Measurements from ENCODE around the gene AP1S1.

GRCh38 chr7:101169838-101170551, 15.7 kb downstream of the AP1S1 start:
- TF ChIP-seq ZNF232 (CRISPR knock-in tag; IDR thresholded peaks at IDR 0.05) (no peak), FOXK1 (CRISPR knock-in tag; IDR thresholded peaks at IDR 0.05; ENCODE audit: borderline replicate concordance) (no peak), ZFX (CRISPR knock-in tag; IDR thresholded peaks at IDR 0.05) (no peak), CTCF (IDR thresholded peaks at IDR 0.05 in 2 of 3, conservative IDR thresholded peaks at IDR 0.05 in 1 of 3; ENCODE audit: insufficient read depth in 2 of 3, low read depth in 1 of 3, low read length in 3 of 3) (peak; percentile 89 to 98 (median 94)), RFX5 (IDR thresholded peaks at IDR 0.05; ENCODE audit: low read depth, low read length) (no peak), TEAD1 (CRISPR knock-in tag; IDR thresholded peaks at IDR 0.05) (0 out of 4 replicates have a peak, but pooled peaks of 1 of the 2 experiments have one; percentile 17), GABPB1 (CRISPR knock-in tag; IDR thresholded peaks at IDR 0.05) (no peak), EZH2 (IDR thresholded peaks at IDR 0.05; ENCODE audit: borderline replicate concordance, low read depth, low read length) (no peak)
- TF ChIP-seq, protein P1, sequence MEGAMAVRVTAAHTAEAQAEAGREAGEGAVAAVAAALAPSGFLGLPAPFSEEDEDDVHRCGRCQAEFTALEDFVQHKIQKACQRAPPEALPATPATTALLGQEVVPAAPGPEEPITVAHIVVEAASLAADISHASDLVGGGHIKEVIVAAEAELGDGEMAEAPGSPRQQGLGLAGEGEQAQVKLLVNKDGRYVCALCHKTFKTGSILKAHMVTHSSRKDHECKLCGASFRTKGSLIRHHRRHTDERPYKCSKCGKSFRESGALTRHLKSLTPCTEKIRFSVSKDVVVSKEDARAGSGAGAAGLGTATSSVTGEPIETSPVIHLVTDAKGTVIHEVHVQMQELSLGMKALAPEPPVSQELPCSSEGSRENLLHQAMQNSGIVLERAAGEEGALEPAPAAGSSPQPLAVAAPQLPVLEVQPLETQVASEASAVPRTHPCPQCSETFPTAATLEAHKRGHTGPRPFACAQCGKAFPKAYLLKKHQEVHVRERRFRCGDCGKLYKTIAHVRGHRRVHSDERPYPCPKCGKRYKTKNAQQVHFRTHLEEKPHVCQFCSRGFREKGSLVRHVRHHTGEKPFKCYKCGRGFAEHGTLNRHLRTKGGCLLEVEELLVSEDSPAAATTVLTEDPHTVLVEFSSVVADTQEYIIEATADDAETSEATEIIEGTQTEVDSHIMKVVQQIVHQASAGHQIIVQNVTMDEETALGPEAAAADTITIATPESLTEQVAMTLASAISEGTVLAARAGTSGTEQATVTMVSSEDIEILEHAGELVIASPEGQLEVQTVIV (CRISPR knock-in tag; IDR thresholded peaks at IDR 0.05; ENCODE audit: borderline replicate concordance) = no peak
- TF ChIP-seq, protein P2, sequence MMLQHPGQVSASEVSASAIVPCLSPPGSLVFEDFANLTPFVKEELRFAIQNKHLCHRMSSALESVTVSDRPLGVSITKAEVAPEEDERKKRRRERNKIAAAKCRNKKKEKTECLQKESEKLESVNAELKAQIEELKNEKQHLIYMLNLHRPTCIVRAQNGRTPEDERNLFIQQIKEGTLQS (IDR thresholded peaks at IDR 0.05) = no peak
- TF ChIP-seq, protein P2 (CRISPR knock-in tag; conservative IDR thresholded peaks at IDR 0.05) = no peak
- TF ChIP-seq, protein P3, sequence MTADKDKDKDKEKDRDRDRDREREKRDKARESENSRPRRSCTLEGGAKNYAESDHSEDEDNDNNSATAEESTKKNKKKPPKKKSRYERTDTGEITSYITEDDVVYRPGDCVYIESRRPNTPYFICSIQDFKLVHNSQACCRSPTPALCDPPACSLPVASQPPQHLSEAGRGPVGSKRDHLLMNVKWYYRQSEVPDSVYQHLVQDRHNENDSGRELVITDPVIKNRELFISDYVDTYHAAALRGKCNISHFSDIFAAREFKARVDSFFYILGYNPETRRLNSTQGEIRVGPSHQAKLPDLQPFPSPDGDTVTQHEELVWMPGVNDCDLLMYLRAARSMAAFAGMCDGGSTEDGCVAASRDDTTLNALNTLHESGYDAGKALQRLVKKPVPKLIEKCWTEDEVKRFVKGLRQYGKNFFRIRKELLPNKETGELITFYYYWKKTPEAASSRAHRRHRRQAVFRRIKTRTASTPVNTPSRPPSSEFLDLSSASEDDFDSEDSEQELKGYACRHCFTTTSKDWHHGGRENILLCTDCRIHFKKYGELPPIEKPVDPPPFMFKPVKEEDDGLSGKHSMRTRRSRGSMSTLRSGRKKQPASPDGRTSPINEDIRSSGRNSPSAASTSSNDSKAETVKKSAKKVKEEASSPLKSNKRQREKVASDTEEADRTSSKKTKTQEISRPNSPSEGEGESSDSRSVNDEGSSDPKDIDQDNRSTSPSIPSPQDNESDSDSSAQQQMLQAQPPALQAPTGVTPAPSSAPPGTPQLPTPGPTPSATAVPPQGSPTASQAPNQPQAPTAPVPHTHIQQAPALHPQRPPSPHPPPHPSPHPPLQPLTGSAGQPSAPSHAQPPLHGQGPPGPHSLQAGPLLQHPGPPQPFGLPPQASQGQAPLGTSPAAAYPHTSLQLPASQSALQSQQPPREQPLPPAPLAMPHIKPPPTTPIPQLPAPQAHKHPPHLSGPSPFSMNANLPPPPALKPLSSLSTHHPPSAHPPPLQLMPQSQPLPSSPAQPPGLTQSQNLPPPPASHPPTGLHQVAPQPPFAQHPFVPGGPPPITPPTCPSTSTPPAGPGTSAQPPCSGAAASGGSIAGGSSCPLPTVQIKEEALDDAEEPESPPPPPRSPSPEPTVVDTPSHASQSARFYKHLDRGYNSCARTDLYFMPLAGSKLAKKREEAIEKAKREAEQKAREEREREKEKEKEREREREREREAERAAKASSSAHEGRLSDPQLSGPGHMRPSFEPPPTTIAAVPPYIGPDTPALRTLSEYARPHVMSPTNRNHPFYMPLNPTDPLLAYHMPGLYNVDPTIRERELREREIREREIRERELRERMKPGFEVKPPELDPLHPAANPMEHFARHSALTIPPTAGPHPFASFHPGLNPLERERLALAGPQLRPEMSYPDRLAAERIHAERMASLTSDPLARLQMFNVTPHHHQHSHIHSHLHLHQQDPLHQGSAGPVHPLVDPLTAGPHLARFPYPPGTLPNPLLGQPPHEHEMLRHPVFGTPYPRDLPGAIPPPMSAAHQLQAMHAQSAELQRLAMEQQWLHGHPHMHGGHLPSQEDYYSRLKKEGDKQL (CRISPR knock-in tag; IDR thresholded peaks at IDR 0.05; ENCODE audit: borderline replicate concordance) = no peak
- TF ChIP-seq, protein P4, sequence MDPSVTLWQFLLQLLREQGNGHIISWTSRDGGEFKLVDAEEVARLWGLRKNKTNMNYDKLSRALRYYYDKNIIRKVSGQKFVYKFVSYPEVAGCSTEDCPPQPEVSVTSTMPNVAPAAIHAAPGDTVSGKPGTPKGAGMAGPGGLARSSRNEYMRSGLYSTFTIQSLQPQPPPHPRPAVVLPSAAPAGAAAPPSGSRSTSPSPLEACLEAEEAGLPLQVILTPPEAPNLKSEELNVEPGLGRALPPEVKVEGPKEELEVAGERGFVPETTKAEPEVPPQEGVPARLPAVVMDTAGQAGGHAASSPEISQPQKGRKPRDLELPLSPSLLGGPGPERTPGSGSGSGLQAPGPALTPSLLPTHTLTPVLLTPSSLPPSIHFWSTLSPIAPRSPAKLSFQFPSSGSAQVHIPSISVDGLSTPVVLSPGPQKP (CRISPR knock-in tag; IDR thresholded peaks at IDR 0.05) = no peak
- TF ChIP-seq, protein P5, sequence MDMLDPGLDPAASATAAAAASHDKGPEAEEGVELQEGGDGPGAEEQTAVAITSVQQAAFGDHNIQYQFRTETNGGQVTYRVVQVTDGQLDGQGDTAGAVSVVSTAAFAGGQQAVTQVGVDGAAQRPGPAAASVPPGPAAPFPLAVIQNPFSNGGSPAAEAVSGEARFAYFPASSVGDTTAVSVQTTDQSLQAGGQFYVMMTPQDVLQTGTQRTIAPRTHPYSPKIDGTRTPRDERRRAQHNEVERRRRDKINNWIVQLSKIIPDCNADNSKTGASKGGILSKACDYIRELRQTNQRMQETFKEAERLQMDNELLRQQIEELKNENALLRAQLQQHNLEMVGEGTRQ (CRISPR knock-in tag; IDR thresholded peaks at IDR 0.05) = no peak
